ENCODE measurements around the gene RAB6B. TPM values are rescaled to one million over a fixed set of nuclear protein-coding genes. Genes with fewer than 3 reads are reported as not detected.

The RAB6B gene
- total RNA-seq, 1 donor from 2014 or later = 51.6 TPM

DNA sequence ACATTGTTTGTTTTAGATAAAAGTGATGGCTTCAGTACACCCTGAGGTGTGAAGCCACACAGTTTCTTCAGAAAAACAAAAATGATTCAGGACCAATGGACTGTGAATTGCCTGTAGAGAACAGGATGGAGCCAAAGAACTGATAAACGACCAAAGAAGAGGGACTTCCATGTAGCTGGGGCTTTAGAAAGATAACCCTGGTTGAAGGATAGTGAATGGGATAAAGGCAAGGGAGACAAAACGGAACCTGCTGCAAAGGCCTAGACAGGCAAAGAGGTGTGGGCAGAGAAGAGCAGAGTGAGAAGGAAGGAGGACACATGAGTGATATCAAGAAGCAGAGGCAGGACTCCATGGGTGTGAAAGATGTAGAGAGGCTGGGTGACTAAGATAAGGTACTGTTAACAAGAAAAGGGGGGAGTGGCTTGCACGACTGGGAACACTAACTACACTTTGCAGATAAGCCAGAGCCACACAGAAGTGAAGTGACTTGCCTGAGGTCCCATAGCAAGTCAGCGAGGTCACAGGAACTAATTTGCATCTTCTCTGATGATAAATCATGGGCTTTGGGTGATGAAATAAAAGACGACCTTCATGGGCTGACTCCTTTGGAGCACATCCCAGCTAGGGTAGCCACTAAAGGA, 44.3 kb downstream of the RAB6B start:
- ATAC-seq = no peak
- DNase-seq = no peak
- intact Hi-C loops (cut with micrococcal nuclease) = no loop called here

DNA sequence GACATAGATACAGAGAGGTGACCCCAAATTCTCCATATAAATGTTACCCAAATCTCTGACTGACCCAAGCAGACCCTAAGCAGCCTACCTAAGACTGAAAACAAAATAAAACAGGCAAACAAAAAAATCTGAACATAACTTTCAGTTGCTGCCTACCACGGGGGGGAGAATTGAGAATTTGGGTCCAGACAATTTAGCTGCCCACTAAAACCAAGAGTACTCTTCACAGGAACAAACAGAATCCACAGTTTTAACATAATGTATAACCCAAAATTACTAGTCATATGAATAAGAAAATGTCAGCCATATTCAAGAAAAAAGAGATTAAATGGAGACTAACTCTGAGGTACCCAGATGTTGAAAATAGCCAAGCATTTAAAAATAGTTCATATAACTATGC, 45.6 kb downstream of the RAB6B start:
- intact Hi-C loops (cut with micrococcal nuclease) = no loop called here

DNA sequence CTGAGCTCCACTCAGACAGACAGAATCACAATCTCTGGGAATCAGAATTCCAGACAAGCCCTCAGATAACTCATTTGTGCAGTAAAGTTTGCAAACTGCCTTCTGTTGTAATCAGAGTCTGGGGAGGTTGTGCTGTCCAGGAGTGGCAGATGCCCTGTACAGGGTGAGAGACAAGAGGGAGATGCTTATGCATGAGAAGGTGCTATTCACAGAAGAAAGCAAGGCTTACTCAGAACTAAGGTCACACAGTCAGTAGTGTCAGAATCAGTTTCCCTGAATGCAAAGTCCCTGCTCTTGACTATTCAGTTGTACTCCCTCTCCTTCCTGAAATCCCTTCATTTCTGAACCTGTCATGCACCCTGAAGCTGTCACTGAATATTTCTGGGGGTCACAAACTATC, 46.3 kb downstream of the RAB6B start:
- no peak for ATAC-seq
- intact Hi-C loops (cut with micrococcal nuclease) = no loop called here
- no peak for DNase-seq

More for the DNA sequence above, 45.6 kb downstream of the RAB6B start:
- ATAC-seq = no peak
- no peak for DNase-seq

DNA sequence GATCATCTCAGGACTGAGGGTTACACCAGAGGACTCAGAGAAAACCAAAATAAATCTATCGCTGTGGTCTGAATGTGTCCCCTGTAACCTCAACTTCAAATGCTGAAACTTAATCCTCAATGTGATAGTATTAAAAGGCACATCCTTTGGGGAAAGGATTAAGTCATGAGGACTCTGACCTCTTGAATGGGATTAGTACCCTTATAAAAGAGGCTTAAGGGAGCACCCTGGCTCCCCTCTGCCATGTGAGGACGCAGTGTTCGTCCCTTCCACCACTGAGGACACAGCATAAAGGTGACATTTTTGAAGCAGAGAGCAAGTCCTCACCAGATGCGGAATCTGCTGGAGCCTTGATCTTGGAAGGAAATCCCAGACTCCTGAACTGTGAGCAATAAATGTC, 50.6 kb downstream of the RAB6B start:
- no peak for DNase-seq
- intact Hi-C loops (cut with micrococcal nuclease) = no loop called here

GRCh38 chr3:133843634-133844033, 52.0 kb downstream of the RAB6B start:
- DNase-seq (no peak), ATAC-seq (peak; percentile 85)
- intact Hi-C loops (cut with micrococcal nuclease) = no loop called here

More for the DNA sequence above, 50.6 kb downstream of the RAB6B start:
- no peak for ATAC-seq

DNA sequence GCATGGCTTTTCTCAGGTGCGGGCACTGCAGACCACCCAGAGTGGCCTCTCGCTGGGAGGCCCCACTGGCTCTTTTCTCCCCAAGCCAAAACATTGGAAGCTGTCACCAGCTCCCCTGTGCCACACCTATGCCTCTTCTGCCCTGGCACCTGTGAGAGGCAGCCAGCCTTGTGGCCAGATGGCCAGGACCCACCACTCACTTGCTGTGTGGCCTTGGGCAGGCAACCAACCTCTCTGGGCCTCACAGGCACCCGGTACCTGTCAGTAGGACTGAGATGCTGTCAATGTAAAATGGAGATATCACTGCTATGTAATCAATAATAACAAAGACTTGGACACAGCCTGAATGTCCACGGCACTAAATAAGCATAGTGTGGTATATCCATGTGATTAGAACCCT, 53.5 kb downstream of the RAB6B start:
- ATAC-seq = no peak
- intact Hi-C loops (cut with micrococcal nuclease) = no loop called here
- DNase-seq = no peak

GRCh38 chr3:133841196-133841595, 54.5 kb downstream of the RAB6B start:
- intact Hi-C loops (cut with micrococcal nuclease) = no loop called here
- no peak for DNase-seq
- ATAC-seq = no peak

DNA sequence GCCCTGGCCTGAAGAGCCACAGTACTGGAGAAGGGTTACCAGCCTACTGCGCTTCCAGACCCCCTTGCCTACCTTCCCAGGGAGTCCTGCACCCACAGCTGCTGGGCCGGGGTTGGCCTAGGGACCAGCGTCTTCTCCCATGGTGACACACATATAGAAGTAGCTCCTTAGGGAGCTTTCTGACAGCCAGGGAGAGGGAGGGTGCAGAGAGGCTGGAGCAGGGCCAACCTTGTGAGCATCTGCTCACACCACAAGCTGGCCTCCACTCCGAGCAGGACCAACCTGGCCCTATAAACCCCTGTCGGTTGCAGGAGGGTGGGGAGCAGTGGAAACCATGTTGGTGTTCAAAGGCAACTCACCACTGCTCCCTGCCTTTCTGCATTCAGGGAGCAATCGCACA, 54.9 kb downstream of the RAB6B start:
- no peak for ATAC-seq
- no peak for DNase-seq
- intact Hi-C loops (cut with micrococcal nuclease) = no loop called here

- ATAC-seq = no peak
- no peak for DNase-seq
- intact Hi-C loops (cut with micrococcal nuclease) = no loop called here
These were observed 55.5 kb downstream of the RAB6B start for GRCh38 chr3:133840055-133840737.

- ATAC-seq (no peak), DNase-seq (no peak)
- intact Hi-C loops (cut with micrococcal nuclease) = no loop called here
These were observed 56.5 kb downstream of the RAB6B start for GRCh38 chr3:133838916-133839800.

DNA sequence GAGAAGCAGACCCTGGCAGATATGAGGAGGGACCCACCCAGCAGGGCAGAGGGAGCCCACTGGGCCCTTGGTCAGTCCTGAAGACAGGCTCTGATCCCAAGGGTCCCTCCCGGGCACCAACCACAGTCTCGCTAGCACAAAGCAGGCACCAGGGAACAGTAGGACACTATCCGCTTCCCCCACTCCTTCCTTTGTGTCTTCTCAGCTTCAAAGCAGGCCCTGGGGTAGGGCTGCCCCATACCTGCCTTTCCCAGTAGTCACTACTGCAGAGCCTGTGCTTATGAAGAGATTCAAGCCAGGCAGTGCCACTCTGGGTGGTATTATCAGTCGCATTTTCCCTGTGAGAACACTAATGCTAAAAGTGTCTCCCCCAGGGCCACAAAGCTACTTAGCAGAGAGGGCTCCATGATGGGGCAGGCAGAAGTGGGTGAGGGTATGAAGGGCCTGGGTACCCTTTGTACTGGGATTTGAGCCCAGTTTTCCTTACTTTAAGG, 57.3 kb downstream of the RAB6B start:
- intact Hi-C loops (cut with micrococcal nuclease) = no loop called here
- ATAC-seq = no peak
- no peak for DNase-seq

GRCh38 chr3:133837487-133838295, 58.0 kb downstream of the RAB6B start:
- intact Hi-C loops (cut with micrococcal nuclease) = no loop called here
- no peak for ATAC-seq
- DNase-seq = no peak

- DNase-seq (no peak), ATAC-seq (no peak)
- intact Hi-C loops (cut with micrococcal nuclease) = no loop called here
These were observed 59.1 kb downstream of the RAB6B start for GRCh38 chr3:133836497-133837158.

DNA sequence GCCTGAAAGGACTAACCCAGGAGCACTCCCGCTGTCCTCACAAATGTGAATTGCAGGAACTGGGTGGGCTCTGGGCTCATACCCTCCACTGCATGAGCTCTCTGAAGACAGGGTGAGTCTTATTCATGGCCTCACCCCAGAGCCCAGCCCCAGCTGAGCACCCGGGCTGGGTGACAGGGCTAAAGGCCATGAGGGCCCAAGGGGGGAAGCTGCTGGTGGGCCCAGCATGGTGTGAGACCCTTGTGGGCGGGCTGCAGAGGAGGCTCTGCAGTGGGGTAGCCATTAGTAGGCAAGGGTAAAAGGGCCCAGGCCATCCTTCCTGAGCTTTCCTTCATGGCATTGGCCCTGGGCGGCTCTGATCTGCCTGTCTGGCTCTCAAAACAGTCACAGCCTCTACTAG, 59.7 kb downstream of the RAB6B start:
- intact Hi-C loops (cut with micrococcal nuclease) = no loop called here
- ATAC-seq (no peak), DNase-seq (no peak)

DNA sequence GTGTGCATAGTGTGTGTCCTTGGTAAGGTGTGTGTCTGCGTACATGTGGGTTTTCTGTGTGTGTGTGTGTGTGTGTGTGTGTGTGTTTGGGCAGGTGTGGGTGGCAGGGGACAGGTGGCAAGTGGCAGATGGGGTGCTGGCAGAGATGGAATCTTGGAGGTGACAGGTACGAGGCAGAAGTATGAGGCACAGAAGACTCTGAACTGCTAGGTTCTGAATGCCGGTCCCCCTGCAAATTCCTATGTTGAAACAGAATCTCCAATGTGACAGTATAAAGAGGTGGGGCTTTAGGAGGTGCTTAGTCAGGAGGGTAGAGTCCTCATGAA, 60.3 kb downstream of the RAB6B start:
- intact Hi-C loops (cut with micrococcal nuclease) = no loop called here
- DNase-seq (no peak), ATAC-seq (no peak)

DNA sequence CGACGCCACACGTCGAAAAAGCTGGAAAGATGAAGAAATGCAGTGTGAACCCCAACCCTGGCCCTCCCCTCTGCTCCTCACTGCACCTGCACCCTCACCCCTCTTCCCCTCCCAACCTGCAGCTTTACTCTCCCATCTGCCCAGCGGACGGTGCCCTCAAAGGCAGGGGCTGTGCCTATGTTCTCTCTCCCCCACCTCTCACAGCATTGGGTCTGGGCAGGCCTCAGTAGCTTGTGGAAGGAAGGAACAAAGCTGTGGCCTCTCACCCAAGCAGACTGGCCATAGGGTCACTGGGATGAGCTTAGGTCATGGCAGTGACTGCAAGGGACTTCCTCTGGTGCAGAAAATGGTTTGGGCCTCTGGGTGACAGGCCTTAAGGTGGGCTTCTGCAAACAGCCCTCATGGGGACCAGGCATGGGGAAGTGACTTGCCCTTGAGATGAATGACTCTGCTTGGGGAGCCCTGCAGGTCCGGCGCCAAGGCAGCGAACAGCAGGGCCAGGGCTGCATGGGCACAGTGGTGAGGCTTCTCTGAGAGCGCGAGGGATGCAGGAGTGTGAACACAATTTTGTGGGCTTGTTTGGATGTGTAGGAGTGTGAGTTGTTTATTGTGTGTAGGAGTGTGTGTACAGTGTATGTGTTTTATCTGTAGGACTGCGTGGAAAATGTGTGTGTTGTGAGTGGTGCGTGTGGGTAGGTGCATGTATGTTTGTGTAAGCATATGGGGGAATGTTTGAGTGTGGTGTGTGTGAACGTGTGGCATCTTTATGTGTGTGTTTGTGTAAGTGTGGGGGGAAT, 60.9 kb downstream of the RAB6B start:
- intact Hi-C loops (cut with micrococcal nuclease) = no loop called here
- ATAC-seq (no peak), DNase-seq (no peak)

- intact Hi-C loops (cut with micrococcal nuclease) = no loop called here
- no peak for ATAC-seq
- DNase-seq = no peak
These were observed 61.6 kb downstream of the RAB6B start for GRCh38 chr3:133833880-133834620.

All from left ventricle myocardium superior (tissue), 1 donor.